DND-41 (cell line): ENCODE data around the gene OOSP2.

Experiments used
- EZH2 ChIP-seq: IDR thresholded peaks from 3 replicates; pipeline ENCODE4 v1.6.1; 2012; ENCODE audit warnings: borderline replicate concordance, low read depth, mild to moderate bottlenecking, moderate library complexity, low read length, inconsistent platforms; ENCODE audit not compliant: severe bottlenecking
- TF ChIP-seq, protein P1 (sequence below): IDR thresholded peaks from 2 replicates; pipeline ENCODE4 v1.5.1; 2012; ENCODE audit warnings: borderline replicate concordance, low read length, moderate library complexity, mild to moderate bottlenecking; ENCODE audit not compliant: poor library complexity, severe bottlenecking; ENCODE audit errors: extremely low read depth

DNA sequence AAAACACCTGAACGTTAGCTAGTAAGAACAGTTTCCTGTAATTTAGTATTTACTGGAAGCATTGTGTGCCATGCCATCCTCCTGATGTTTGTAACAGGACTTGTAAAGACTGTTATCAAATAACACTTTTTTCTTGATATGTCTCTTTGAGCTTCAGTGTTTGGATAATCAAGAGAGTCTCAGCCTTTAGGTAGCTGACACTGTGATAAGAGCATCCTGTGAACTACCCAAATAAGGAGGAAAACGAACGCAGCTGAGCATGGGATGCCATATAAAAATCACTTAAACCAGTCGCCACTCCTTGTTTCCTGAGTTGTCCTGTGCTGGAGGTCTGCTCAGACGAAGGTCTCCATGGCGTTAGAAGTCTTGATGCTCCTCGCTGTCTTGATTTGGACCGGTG lies at the start of gene OOSP2:
- TF ChIP-seq, protein P1, sequence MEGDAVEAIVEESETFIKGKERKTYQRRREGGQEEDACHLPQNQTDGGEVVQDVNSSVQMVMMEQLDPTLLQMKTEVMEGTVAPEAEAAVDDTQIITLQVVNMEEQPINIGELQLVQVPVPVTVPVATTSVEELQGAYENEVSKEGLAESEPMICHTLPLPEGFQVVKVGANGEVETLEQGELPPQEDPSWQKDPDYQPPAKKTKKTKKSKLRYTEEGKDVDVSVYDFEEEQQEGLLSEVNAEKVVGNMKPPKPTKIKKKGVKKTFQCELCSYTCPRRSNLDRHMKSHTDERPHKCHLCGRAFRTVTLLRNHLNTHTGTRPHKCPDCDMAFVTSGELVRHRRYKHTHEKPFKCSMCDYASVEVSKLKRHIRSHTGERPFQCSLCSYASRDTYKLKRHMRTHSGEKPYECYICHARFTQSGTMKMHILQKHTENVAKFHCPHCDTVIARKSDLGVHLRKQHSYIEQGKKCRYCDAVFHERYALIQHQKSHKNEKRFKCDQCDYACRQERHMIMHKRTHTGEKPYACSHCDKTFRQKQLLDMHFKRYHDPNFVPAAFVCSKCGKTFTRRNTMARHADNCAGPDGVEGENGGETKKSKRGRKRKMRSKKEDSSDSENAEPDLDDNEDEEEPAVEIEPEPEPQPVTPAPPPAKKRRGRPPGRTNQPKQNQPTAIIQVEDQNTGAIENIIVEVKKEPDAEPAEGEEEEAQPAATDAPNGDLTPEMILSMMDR = no peak
- no peak for TF ChIP-seq EZH2
